Measurements from ENCODE around the gene LRP2BP.
A peak's percentile ranks its signal among the peaks of the same experiment; 100 is the strongest.

The LRP2BP gene

GRCh38 chr4:185408432-185408831, 12.7 kb upstream of the LRP2BP start:
- Mint-ChIP-seq H3K9me3 (no peaks in the 10 kb centered on the region), H3K36me3 (ENCODE audit: low read depth) (peaks cover 32% of the 10 kb centered on the region), H3K27ac (no peak overlapping the region), H3K4me3 (no peak overlapping the region), H3K27me3 (ENCODE audit: low read depth) (no peaks in the 10 kb centered on the region), H3K4me1 (ENCODE audit: low read depth) (peaks cover 1% of the 10 kb centered on the region)
- DNase-seq (ENCODE audit: low spot score): no peak

- DNase-seq (ENCODE audit: low spot score): no peak
- H3K4me3 Mint-ChIP-seq: no peak overlapping the region
- H3K27ac Mint-ChIP-seq: no peak overlapping the region
- peaks cover 37% of the 10 kb centered on the region for H3K36me3 Mint-ChIP-seq (ENCODE audit: low read depth)
- H3K27me3 Mint-ChIP-seq (ENCODE audit: low read depth): no peaks in the 10 kb centered on the region
- no peaks in the 10 kb centered on the region for H3K9me3 Mint-ChIP-seq
- H3K4me1 Mint-ChIP-seq (ENCODE audit: low read depth): peaks cover 1% of the 10 kb centered on the region
Measured at GRCh38 chr4:185405296-185405999, 9.7 kb upstream of the LRP2BP start.

- Mint-ChIP-seq H3K9me3 (no peaks in the 10 kb centered on the region), H3K27ac (no peak overlapping the region), H3K4me1 (ENCODE audit: low read depth) (peaks cover 8% of the 10 kb centered on the region), H3K4me3 (no peak overlapping the region), H3K27me3 (ENCODE audit: low read depth) (no peaks in the 10 kb centered on the region), H3K36me3 (ENCODE audit: low read depth) (peaks cover 42% of the 10 kb centered on the region)
- DNase-seq (ENCODE audit: low spot score): no peak
Measured at GRCh38 chr4:185404031-185404430, 8.3 kb upstream of the LRP2BP start.

GRCh38 chr4:185399466-185399865, 3.7 kb upstream of the LRP2BP start:
- H3K9me3 Mint-ChIP-seq: no peaks in the 10 kb centered on the region
- peaks cover 34% of the 10 kb centered on the region for H3K4me1 Mint-ChIP-seq (ENCODE audit: low read depth)
- H3K4me3 Mint-ChIP-seq: peak overlapping the region; percentile 87
- H3K36me3 Mint-ChIP-seq (ENCODE audit: low read depth): peaks cover 43% of the 10 kb centered on the region
- no peak for DNase-seq (ENCODE audit: low spot score)
- no peak overlapping the region for H3K27ac Mint-ChIP-seq
- no peaks in the 10 kb centered on the region for H3K27me3 Mint-ChIP-seq (ENCODE audit: low read depth)

GRCh38 chr4:185398618-185399017, 2.9 kb upstream of the LRP2BP start:
- Mint-ChIP-seq H3K27ac (no peak overlapping the region), H3K4me1 (ENCODE audit: low read depth) (peaks cover 37% of the 10 kb centered on the region), H3K27me3 (ENCODE audit: low read depth) (no peaks in the 10 kb centered on the region), H3K36me3 (ENCODE audit: low read depth) (peaks cover 42% of the 10 kb centered on the region), H3K4me3 (peak overlapping the region; percentile 87), H3K9me3 (no peaks in the 10 kb centered on the region)
- DNase-seq (ENCODE audit: low spot score): no peak

- no peaks in the 10 kb centered on the region for H3K27me3 Mint-ChIP-seq (ENCODE audit: low read depth)
- no peak for DNase-seq (ENCODE audit: low spot score)
- no peaks in the 10 kb centered on the region for H3K9me3 Mint-ChIP-seq
- peaks cover 36% of the 10 kb centered on the region for H3K36me3 Mint-ChIP-seq (ENCODE audit: low read depth)
- H3K4me3 Mint-ChIP-seq: peak within 1 kb of the TSS; percentile 90
- peaks cover 39% of the 10 kb centered on the region for H3K4me1 Mint-ChIP-seq (ENCODE audit: low read depth)
- peak within 1 kb of the TSS; percentile 96 for H3K27ac Mint-ChIP-seq
Measured at GRCh38 chr4:185396724-185397385, 1.1 kb upstream of the LRP2BP start, which contains the start of gene ANKRD37. Gene ANKRD37, plus strand, starts transcription at chr4:185396841. Its CDS starts 83 bp downstream, at chr4:185396924.

- peak; percentile 99 for DNase-seq (ENCODE audit: low spot score)
- no peaks in the 10 kb centered on the region for H3K27me3 Mint-ChIP-seq (ENCODE audit: low read depth)
- H3K36me3 Mint-ChIP-seq (ENCODE audit: low read depth): peaks cover 36% of the 10 kb centered on the region
- H3K9me3 Mint-ChIP-seq: no peaks in the 10 kb centered on the region
- H3K4me3 Mint-ChIP-seq: peak overlapping the region; percentile 90
- peaks cover 39% of the 10 kb centered on the region for H3K4me1 Mint-ChIP-seq (ENCODE audit: low read depth)
- H3K27ac Mint-ChIP-seq: peak overlapping the region; percentile 96
Measured at GRCh38 chr4:185395956-185396723, 416 bp upstream of the LRP2BP start.

- no peaks in the 10 kb centered on the region for H3K27me3 Mint-ChIP-seq (ENCODE audit: low read depth)
- peak overlapping the region; percentile 90 for H3K4me3 Mint-ChIP-seq
- peak; percentile 13 for DNase-seq (ENCODE audit: low spot score)
Measured at GRCh38 chr4:185394568-185395237, 1.0 kb downstream of the LRP2BP start.

GRCh38 chr4:185392156-185392555, 3.6 kb downstream of the LRP2BP start:
- peaks cover 18% of the 10 kb centered on the region for H3K4me1 Mint-ChIP-seq (ENCODE audit: low read depth)
- H3K4me3 Mint-ChIP-seq: no peak overlapping the region
- no peaks in the 10 kb centered on the region for H3K27me3 Mint-ChIP-seq (ENCODE audit: low read depth)
- H3K9me3 Mint-ChIP-seq: no peaks in the 10 kb centered on the region
- H3K27ac Mint-ChIP-seq: no peak overlapping the region
- peaks cover 5% of the 10 kb centered on the region for H3K36me3 Mint-ChIP-seq (ENCODE audit: low read depth)
- DNase-seq (ENCODE audit: low spot score): no peak

More at GRCh38 chr4:185394568-185395237, 1.0 kb downstream of the LRP2BP start:
- Mint-ChIP-seq H3K9me3 (no peaks in the 10 kb centered on the region), H3K27ac (peak overlapping the region; percentile 96), H3K36me3 (ENCODE audit: low read depth) (peaks cover 26% of the 10 kb centered on the region), H3K4me1 (ENCODE audit: low read depth) (peaks cover 39% of the 10 kb centered on the region)

GRCh38 chr4:185390941-185391340, 4.8 kb downstream of the LRP2BP start:
- Mint-ChIP-seq H3K36me3 (ENCODE audit: low read depth) (peaks cover 4% of the 10 kb centered on the region), H3K9me3 (no peaks in the 10 kb centered on the region)

GRCh38 chr4:185387957-185388356, 7.8 kb downstream of the LRP2BP start:
- no peak for DNase-seq (ENCODE audit: low spot score)
- H3K36me3 Mint-ChIP-seq (ENCODE audit: low read depth): peaks cover 9% of the 10 kb centered on the region

More at GRCh38 chr4:185390941-185391340, 4.8 kb downstream of the LRP2BP start:
- no peak overlapping the region for H3K4me3 Mint-ChIP-seq
- no peaks in the 10 kb centered on the region for H3K27me3 Mint-ChIP-seq (ENCODE audit: low read depth)
- no peak for DNase-seq (ENCODE audit: low spot score)
- peaks cover 18% of the 10 kb centered on the region for H3K4me1 Mint-ChIP-seq (ENCODE audit: low read depth)
- H3K27ac Mint-ChIP-seq: no peak overlapping the region

GRCh38 chr4:185384930-185385331, 10.8 kb downstream of the LRP2BP start:
- no peak for DNase-seq (ENCODE audit: low spot score)
- H3K27ac Mint-ChIP-seq: no peak overlapping the region
- H3K9me3 Mint-ChIP-seq: peaks cover 5% of the 10 kb centered on the region
- no peaks in the 10 kb centered on the region for H3K27me3 Mint-ChIP-seq (ENCODE audit: low read depth)
- H3K4me3 Mint-ChIP-seq: peak overlapping the region; percentile 71
- peaks cover 16% of the 10 kb centered on the region for H3K4me1 Mint-ChIP-seq (ENCODE audit: low read depth)
- H3K36me3 Mint-ChIP-seq (ENCODE audit: low read depth): peaks cover 6% of the 10 kb centered on the region

More at GRCh38 chr4:185387957-185388356, 7.8 kb downstream of the LRP2BP start:
- peaks cover 19% of the 10 kb centered on the region for H3K4me1 Mint-ChIP-seq (ENCODE audit: low read depth)
- no peaks in the 10 kb centered on the region for H3K27me3 Mint-ChIP-seq (ENCODE audit: low read depth)
- no peak overlapping the region for H3K4me3 Mint-ChIP-seq
- no peaks in the 10 kb centered on the region for H3K9me3 Mint-ChIP-seq
- no peak overlapping the region for H3K27ac Mint-ChIP-seq

GRCh38 chr4:185384061-185384460, 11.7 kb downstream of the LRP2BP start:
- Mint-ChIP-seq H3K4me1 (ENCODE audit: low read depth) (peaks cover 16% of the 10 kb centered on the region), H3K27ac (no peak overlapping the region), H3K9me3 (peaks cover 5% of the 10 kb centered on the region), H3K4me3 (no peak overlapping the region), H3K36me3 (ENCODE audit: low read depth) (peaks cover 6% of the 10 kb centered on the region), H3K27me3 (ENCODE audit: low read depth) (no peaks in the 10 kb centered on the region)
- DNase-seq (ENCODE audit: low spot score): no peak

Measured in T-helper 2 cell treated with Interferon-gamma antibody and Interleukin-4, amounts not matched to agents 5 μg/mL and 100 μg/mL, for 36 hours (primary cell).